B cell (primary cell): ENCODE data around the gene UNC5A. TPM values are rescaled to one million over a fixed set of nuclear protein-coding genes. Genes with fewer than 3 reads are reported as not detected.

Source experiments
- ATAC-seq: fragments of 200-7000 bp; cut with Tn5 transposase; one replicate; pipeline ENCODE4 v1.10.0; 2021; ENCODE audit warnings: low read depth, mild to moderate bottlenecking, moderate number of reproducible peaks, moderate library complexity
- CTCF ChIA-PET: fragments of 350-600 bp; sonication (Branson Sonifier 250); formaldehyde crosslinking; loops from one replicate; lab custom pipeline; 2021; ENCODE audit warnings: antibody characterized with exemption, inconsistent platforms; lab: Charles Lee
- POLR2A ChIA-PET: fragments of 350-600 bp; sonication (Branson Sonifier 250); formaldehyde crosslinking; loops from one replicate; lab custom pipeline; 2021; ENCODE audit warnings: antibody characterized with exemption; lab: Charles Lee
- DNase-seq: peaks from one replicate; pipeline ENCODE4 v3.0.0; 2013
- H2AFZ ChIP-seq: 2 replicates; pipeline ENCODE4 v1.6.1; 2012; ENCODE audit warnings: mild to moderate bottlenecking, low read depth, low read length; ENCODE audit not compliant: insufficient read depth, poor library complexity, severe bottlenecking
- H3K27ac ChIP-seq, 2 donors: 1 replicate in 1 of 2; 2 replicates in 1 of 2; pipeline ENCODE4 v1.5.1; 2012 to 2013; ENCODE audit warnings: low read length in 2 of 2, mild to moderate bottlenecking in 2 of 2, moderate library complexity in 1 of 2
- H3K27me3 ChIP-seq, 4 experiments: fragments of 200-600 bp in 1 of 4; sonication (generic) in 1 of 4; replicated peaks in 1 of 4; 1 replicate in 2 of 4; 2 replicates in 2 of 4; pipeline versions ENCODE4 v1.6.1 to v1.7.0; 2013 to 2016; ENCODE audit warnings: low read length in 3 of 4, mild to moderate bottlenecking in 2 of 4, mixed read lengths in 1 of 4, moderate library complexity in 1 of 4; ENCODE audit not compliant: insufficient read depth in 4 of 4, control insufficient read depth in 3 of 4; ENCODE audit errors: control extremely low read depth in 1 of 4
- H3K36me3 ChIP-seq, 2 experiments: replicated peaks in 1 of 2; 1 replicate in 1 of 2; 2 replicates in 1 of 2; pipeline versions ENCODE4 v1.6.1 to v1.7.1; 2013; ENCODE audit warnings: low read length in 1 of 2; ENCODE audit not compliant: insufficient read depth in 2 of 2, control insufficient read depth in 1 of 2; ENCODE audit errors: control extremely low read depth in 1 of 2, extremely low read depth in 1 of 2
- H3K4me1 ChIP-seq, 2 donors: fragments of 200-600 bp in 1 of 2; sonication (generic) in 1 of 2; 1 replicate in 1 of 2; 2 replicates in 1 of 2; pipeline versions ENCODE4 v1.5.1 to v1.6.1; 2013 to 2017; ENCODE audit warnings: low read length in 2 of 2; ENCODE audit not compliant: control insufficient read depth in 2 of 2, insufficient read depth in 2 of 2
- H3K4me2 ChIP-seq: replicated peaks from 2 replicates; pipeline ENCODE3; 2012; ENCODE audit warnings: mild to moderate bottlenecking, low read depth, low read length; ENCODE audit not compliant: poor library complexity, severe bottlenecking
- H3K4me3 ChIP-seq, 5 experiments: fragments of 200-600 bp in 1 of 5; sonication (generic) in 1 of 5; 1 replicate in 3 of 5; 2 replicates in 2 of 5; pipeline versions ENCODE4 v1.5.1 to v1.7.0; 2011 to 2016; ENCODE audit warnings: low read length in 4 of 5, mild to moderate bottlenecking in 4 of 5, low read depth in 2 of 5, control low read depth in 1 of 5, moderate library complexity in 1 of 5; ENCODE audit not compliant: insufficient read depth in 1 of 5; ENCODE audit errors: control extremely low read depth in 1 of 5, extremely low read depth in 1 of 5
- H3K79me2 ChIP-seq: fragments of 200-600 bp; sonication (generic); one replicate; pipeline ENCODE4 v1.6.0; 2016; ENCODE audit warnings: low read length; ENCODE audit not compliant: control insufficient read depth, insufficient read depth
- H3K9ac ChIP-seq: fragments of 200-600 bp; sonication (generic); 2 replicates; pipeline ENCODE4 v1.6.1; 2017; ENCODE audit warnings: mild to moderate bottlenecking, low read length, moderate library complexity
- H3K9me3 ChIP-seq, 3 donors: one replicate each; pipeline versions ENCODE4 v1.6.1 to v1.7.1; 2013; ENCODE audit warnings: low read length in 2 of 3; ENCODE audit not compliant: control insufficient read depth in 2 of 3, insufficient read depth in 1 of 3; ENCODE audit errors: control extremely low read depth in 1 of 3
- H4K20me1 ChIP-seq: 2 replicates; pipeline ENCODE4 v1.6.0; 2012; ENCODE audit warnings: mild to moderate bottlenecking, low read length; ENCODE audit not compliant: insufficient read depth, control insufficient read depth, poor library complexity, severe bottlenecking
- H3K27ac Mint-ChIP-seq: one replicate; pipeline ENCODE4 v1.8.0; 2021; ENCODE audit warnings: mixed read lengths
- H3K27me3 Mint-ChIP-seq: one replicate; pipeline ENCODE4 v1.8.0; 2021; ENCODE audit warnings: mixed read lengths
- H3K4me1 Mint-ChIP-seq: one replicate; pipeline ENCODE4 v1.8.0; 2021; ENCODE audit warnings: mixed read lengths
- H3K4me3 Mint-ChIP-seq: one replicate; pipeline ENCODE4 v1.8.0; 2021; ENCODE audit warnings: mixed read lengths
- H3K9me3 Mint-ChIP-seq: one replicate; pipeline ENCODE4 v1.8.0; 2022; ENCODE audit warnings: mixed read lengths; ENCODE audit not compliant: insufficient read depth
- EZH2 ChIP-seq: IDR thresholded peaks from 2 replicates; pipeline ENCODE4 v1.6.1; 2012; ENCODE audit warnings: borderline replicate concordance, low read depth, mild to moderate bottlenecking, moderate library complexity, low read length; ENCODE audit not compliant: insufficient read depth, poor library complexity, severe bottlenecking
- WGBS: methylation state at CpG from one replicate; pipeline ENCODE4 v1.1.5; 2013; ENCODE audit warnings: missing lambda C conversion rate; ENCODE audit not compliant: insufficient coverage; 5-methylcytosine and 5-hydroxymethylcytosine counted together
- intact Hi-C: fragments of 100-400 bp; cut with micrococcal nuclease; formaldehyde crosslinking; loops from one replicate; pipeline ENCODE4 v1.10.0; 2022
- polyA plus RNA-seq: library from polyadenylated mRNA; depleted of rRNA; stranded (reverse); fragments of >200 nt; gene quantifications from 2 replicates; pipeline ENCODE4 v1.2.3, GENCODE V29; 2012
- total RNA-seq, 2 donors: library from RNA; stranded (reverse); fragments of 120-200 nt in 1 of 2; gene quantifications; 1 replicate in 1 of 2; 2 replicates in 1 of 2; pipeline versions ENCODE4 v1.2.3 to v1.2.4, GENCODE V29; 2013 to 2022
- TF ChIP-seq, protein P1 (sequence below): fragments of 200-600 bp; IDR thresholded peaks from one replicate; pipeline ENCODE4 v1.8.0; 2022; ENCODE audit warnings: antibody characterized with exemption, mild to moderate bottlenecking

Gene UNC5A
- total and polyA plus RNA-seq, 2 donors (not counting 1 experiment from before 2014, with no cell fraction given): not detected

DNA sequence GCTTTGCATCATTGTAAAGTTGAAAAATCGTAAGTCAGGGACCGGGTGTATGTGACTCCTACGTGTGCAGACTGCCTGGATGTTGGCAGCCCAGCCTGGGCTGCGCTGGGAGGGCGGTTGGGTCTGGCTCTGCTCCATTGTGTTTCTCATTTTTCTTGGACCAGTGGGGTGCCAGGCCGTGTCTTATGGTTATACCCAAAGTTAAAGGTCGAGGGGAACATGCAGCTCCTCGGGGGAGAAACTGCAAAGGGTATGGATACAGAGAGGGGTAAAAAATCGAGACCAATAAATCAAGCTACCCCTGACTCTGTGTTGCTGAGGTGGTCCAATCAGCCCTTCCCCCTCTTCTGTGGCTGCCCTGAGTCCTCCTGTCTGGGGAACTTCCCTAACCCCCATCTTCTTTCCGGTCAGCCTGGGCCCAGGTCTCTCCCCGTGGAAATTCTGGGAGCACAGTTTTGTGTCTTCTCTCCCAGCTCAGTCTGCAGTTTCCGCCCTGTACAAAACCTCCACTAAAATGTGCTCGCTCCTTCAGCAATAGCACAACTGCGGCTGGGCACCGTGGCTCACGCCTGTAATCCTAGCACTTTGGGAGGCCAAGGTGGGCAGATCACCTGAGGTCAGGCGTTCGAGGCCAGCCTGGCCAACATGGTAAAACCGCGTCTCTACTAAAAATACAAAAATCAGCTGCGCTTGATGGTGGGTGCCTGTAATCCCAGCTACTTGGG is 34.1 kb upstream of the UNC5A start:
- no peaks in the 10 kb centered on the region for H3K9me3 Mint-ChIP-seq
- no peak for DNase-seq
- Histone ChIP-seq H3K9ac (no peak overlapping the region), H3K27ac (no peak overlapping the region), H3K36me3 (no peaks in the 10 kb centered on the region), H3K4me2 (no peak overlapping the region), H3K4me3 (no peak overlapping the region), H3K4me1 (no peaks in the 10 kb centered on the region), H2AFZ (no peak overlapping the region), H4K20me1 (no peaks in the 10 kb centered on the region), H3K9me3 (peaks cover 0 to 12% (median 0%) of the 10 kb centered on the region in 3 donors), H3K27me3 (peaks cover 0 to 14% (median 0%) of the 10 kb centered on the region in 4 experiments), H3K79me2 (no peaks in the 10 kb centered on the region)
- no peak for ATAC-seq
- ChIA-PET POLR2A (no interaction called here), CTCF (no interaction called here)
- 77% methylated on average over 14 of the region's 21 CpGs for whole genome bisulfite sequencing
- H3K27ac Mint-ChIP-seq: no peak overlapping the region
- H3K4me3 Mint-ChIP-seq: no peak overlapping the region
- H3K4me1 Mint-ChIP-seq: no peaks in the 10 kb centered on the region
- intact Hi-C loops: no loop called here
- TF ChIP-seq EZH2: no peak
- TF ChIP-seq, protein P1, sequence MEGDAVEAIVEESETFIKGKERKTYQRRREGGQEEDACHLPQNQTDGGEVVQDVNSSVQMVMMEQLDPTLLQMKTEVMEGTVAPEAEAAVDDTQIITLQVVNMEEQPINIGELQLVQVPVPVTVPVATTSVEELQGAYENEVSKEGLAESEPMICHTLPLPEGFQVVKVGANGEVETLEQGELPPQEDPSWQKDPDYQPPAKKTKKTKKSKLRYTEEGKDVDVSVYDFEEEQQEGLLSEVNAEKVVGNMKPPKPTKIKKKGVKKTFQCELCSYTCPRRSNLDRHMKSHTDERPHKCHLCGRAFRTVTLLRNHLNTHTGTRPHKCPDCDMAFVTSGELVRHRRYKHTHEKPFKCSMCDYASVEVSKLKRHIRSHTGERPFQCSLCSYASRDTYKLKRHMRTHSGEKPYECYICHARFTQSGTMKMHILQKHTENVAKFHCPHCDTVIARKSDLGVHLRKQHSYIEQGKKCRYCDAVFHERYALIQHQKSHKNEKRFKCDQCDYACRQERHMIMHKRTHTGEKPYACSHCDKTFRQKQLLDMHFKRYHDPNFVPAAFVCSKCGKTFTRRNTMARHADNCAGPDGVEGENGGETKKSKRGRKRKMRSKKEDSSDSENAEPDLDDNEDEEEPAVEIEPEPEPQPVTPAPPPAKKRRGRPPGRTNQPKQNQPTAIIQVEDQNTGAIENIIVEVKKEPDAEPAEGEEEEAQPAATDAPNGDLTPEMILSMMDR: no peak
- peaks cover 39% of the 10 kb centered on the region for H3K27me3 Mint-ChIP-seq

DNA sequence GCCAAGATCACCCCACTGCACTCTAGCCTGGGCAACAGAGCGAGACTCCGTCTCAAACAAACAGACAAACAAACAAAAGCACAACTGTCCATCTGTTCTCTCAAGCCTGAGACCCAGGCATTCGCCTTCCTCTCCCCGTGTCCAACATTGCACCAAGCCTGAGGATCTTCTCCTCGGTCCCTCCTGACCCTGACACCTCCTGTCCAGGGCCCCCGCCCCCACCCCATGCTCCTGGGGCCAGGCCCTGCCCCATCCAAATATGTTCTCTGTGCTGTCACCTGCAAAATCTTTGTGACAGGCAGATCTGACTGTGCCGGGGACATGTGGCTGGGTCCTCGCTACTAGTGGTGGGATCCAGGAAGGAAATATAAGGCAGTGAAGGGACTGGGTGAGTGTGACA is 33.4 kb upstream of the UNC5A start:
- peaks cover 0 to 14% (median 0%) of the 10 kb centered on the region in 4 experiments for H3K27me3 ChIP-seq
- Mint-ChIP-seq H3K9me3 (no peaks in the 10 kb centered on the region), H3K27me3 (peaks cover 42% of the 10 kb centered on the region), H3K27ac (no peak overlapping the region), H3K4me3 (no peak overlapping the region), H3K4me1 (no peaks in the 10 kb centered on the region)
- H3K27ac ChIP-seq: no peak overlapping the region
- peaks cover 0 to 12% (median 0%) of the 10 kb centered on the region in 3 donors for H3K9me3 ChIP-seq
- no peaks in the 10 kb centered on the region for H4K20me1 ChIP-seq
- TF ChIP-seq, protein P1: no peak
- no peak for TF ChIP-seq EZH2
- ATAC-seq (no peak), DNase-seq (no peak)
- H2AFZ ChIP-seq: no peak overlapping the region
- no peaks in the 10 kb centered on the region for H3K36me3 ChIP-seq
- H3K4me1 ChIP-seq: no peaks in the 10 kb centered on the region
- no peak overlapping the region for H3K4me2 ChIP-seq
- WGBS: 88% methylated on average over 7 of the region's 8 CpGs
- intact Hi-C loops: no loop called here
- ChIA-PET POLR2A (no interaction called here), CTCF (no interaction called here)
- no peak overlapping the region for H3K4me3 ChIP-seq
- no peaks in the 10 kb centered on the region for H3K79me2 ChIP-seq
- no peak overlapping the region for H3K9ac ChIP-seq
